ENCODE measurements around the gene ADM2. TPM values are rescaled to one million over a fixed set of nuclear protein-coding genes. Genes with fewer than 3 reads are reported as not detected.

The ADM2 gene
- total and polyA plus RNA-seq, 2 experiments from 2014 or later: 4.1 to 5.1 TPM

- peaks cover 13% of the 10 kb centered on the region for H4K20me1 ChIP-seq (ENCODE audit: insufficient read depth, poor library complexity, severe bottlenecking)
- no peaks in the 10 kb centered on the region for H3K9me2 ChIP-seq (replicated peaks; ENCODE audit: insufficient read depth)
- peak; percentile 6 for DNase-seq (ENCODE audit: low spot score)
- H3K27me3 ChIP-seq: no peaks in the 10 kb centered on the region
- WGBS (ENCODE audit: low lambda C conversion rate, missing lambda C conversion rate): 92% methylated on average over 15 of the region's 22 CpGs
- peak overlapping the region; percentile 94 for H3K4me2 ChIP-seq
- no peak overlapping the region for H2AFZ ChIP-seq
- no peak overlapping the region for H3K27ac ChIP-seq
- peaks cover 37% of the 10 kb centered on the region for H3K79me2 ChIP-seq
- peaks cover 19% of the 10 kb centered on the region for H3K4me1 ChIP-seq (ENCODE audit: insufficient read depth)
- H3K36me3 ChIP-seq (replicated peaks; ENCODE audit: insufficient read depth, low read depth): no peaks in the 10 kb centered on the region
- TF ChIP-seq EZH2 (IDR thresholded peaks at IDR 0.05; ENCODE audit: borderline replicate concordance): no peak
- no peaks in the 10 kb centered on the region for H3K9me3 ChIP-seq (ENCODE audit: low read depth)
- no peak overlapping the region for H3K4me3 ChIP-seq
Measured at GRCh38 chr22:50522806-50523438, 41.6 kb downstream of the ADM2 start.

- Histone ChIP-seq H2AFZ (no peak overlapping the region), H3K4me3 (no peak overlapping the region), H3K27ac (no peak overlapping the region), H3K4me1 (ENCODE audit: insufficient read depth) (peaks cover 19% of the 10 kb centered on the region), H3K9me2 (replicated peaks; ENCODE audit: insufficient read depth) (no peaks in the 10 kb centered on the region), H4K20me1 (ENCODE audit: insufficient read depth, poor library complexity, severe bottlenecking) (peaks cover 13% of the 10 kb centered on the region), H3K9me3 (ENCODE audit: low read depth) (no peaks in the 10 kb centered on the region), H3K36me3 (replicated peaks; ENCODE audit: insufficient read depth, low read depth) (no peaks in the 10 kb centered on the region), H3K79me2 (peaks cover 37% of the 10 kb centered on the region), H3K27me3 (no peaks in the 10 kb centered on the region), H3K4me2 (peak overlapping the region; percentile 94)
- DNase-seq (ENCODE audit: low spot score): no peak
- TF ChIP-seq CTCF (IDR thresholded peaks at IDR 0.05; ENCODE audit: poor library complexity) (no peak), EZH2phosphoT487 (IDR thresholded peaks at IDR 0.05; ENCODE audit: low read depth, severe bottlenecking, unreplicated experiment) (no peak), EZH2 (IDR thresholded peaks at IDR 0.05; ENCODE audit: borderline replicate concordance) (no peak)
- 97% methylated on average over 16 of the region's 16 CpGs for WGBS (ENCODE audit: low lambda C conversion rate, missing lambda C conversion rate)
Measured at GRCh38 chr22:50523458-50523805, 42.1 kb downstream of the ADM2 start.

GRCh38 chr22:50523806-50524675 lies 42.7 kb downstream of the ADM2 start:
- no peaks in the 10 kb centered on the region for H3K36me3 ChIP-seq (replicated peaks; ENCODE audit: insufficient read depth, low read depth)
- peak overlapping the region; percentile 23 for H3K4me3 ChIP-seq
- H3K9me2 ChIP-seq (replicated peaks; ENCODE audit: insufficient read depth): no peaks in the 10 kb centered on the region
- H3K79me2 ChIP-seq: peaks cover 37% of the 10 kb centered on the region
- H3K4me1 ChIP-seq (ENCODE audit: insufficient read depth): peaks cover 19% of the 10 kb centered on the region
- H3K4me2 ChIP-seq: peak overlapping the region; percentile 94
- peaks cover 13% of the 10 kb centered on the region for H4K20me1 ChIP-seq (ENCODE audit: insufficient read depth, poor library complexity, severe bottlenecking)
- H3K27me3 ChIP-seq: no peaks in the 10 kb centered on the region
- no peaks in the 10 kb centered on the region for H3K9me3 ChIP-seq (ENCODE audit: low read depth)
- DNase-seq (ENCODE audit: low spot score): peak; percentile 15
- H2AFZ ChIP-seq: no peak overlapping the region
- no peak for TF ChIP-seq EZH2 (IDR thresholded peaks at IDR 0.05; ENCODE audit: borderline replicate concordance)
- no peak for TF ChIP-seq CTCF (IDR thresholded peaks at IDR 0.05; ENCODE audit: poor library complexity)
- no peak for TF ChIP-seq EZH2phosphoT487 (IDR thresholded peaks at IDR 0.05; ENCODE audit: low read depth, severe bottlenecking, unreplicated experiment)
- peak overlapping the region; percentile 90 for H3K27ac ChIP-seq
- WGBS (ENCODE audit: low lambda C conversion rate, missing lambda C conversion rate): 79% methylated on average over 25 of the region's 25 CpGs

- peak overlapping the region; percentile 42 for H2AFZ ChIP-seq
- WGBS (ENCODE audit: low lambda C conversion rate, missing lambda C conversion rate): 16% methylated on average over 18 of the region's 19 CpGs
Measured at GRCh38 chr22:50524676-50525103, 43.3 kb downstream of the ADM2 start.

More at GRCh38 chr22:50524676-50525103, 43.3 kb downstream of the ADM2 start:
- Histone ChIP-seq H3K4me3 (peak overlapping the region; percentile 23), H3K36me3 (replicated peaks; ENCODE audit: insufficient read depth, low read depth) (no peaks in the 10 kb centered on the region), H3K9me3 (ENCODE audit: low read depth) (no peaks in the 10 kb centered on the region), H3K9me2 (replicated peaks; ENCODE audit: insufficient read depth) (no peaks in the 10 kb centered on the region), H3K4me2 (peak overlapping the region; percentile 94), H3K27me3 (no peaks in the 10 kb centered on the region), H3K27ac (peak overlapping the region; percentile 90), H3K4me1 (ENCODE audit: insufficient read depth) (peaks cover 19% of the 10 kb centered on the region), H3K79me2 (peaks cover 37% of the 10 kb centered on the region), H4K20me1 (ENCODE audit: insufficient read depth, poor library complexity, severe bottlenecking) (peaks cover 13% of the 10 kb centered on the region)
- no peak for DNase-seq (ENCODE audit: low spot score)
- TF ChIP-seq EZH2phosphoT487 (IDR thresholded peaks at IDR 0.05; ENCODE audit: low read depth, severe bottlenecking, unreplicated experiment): no peak
- no peak for TF ChIP-seq CTCF (IDR thresholded peaks at IDR 0.05; ENCODE audit: poor library complexity)
- TF ChIP-seq EZH2 (IDR thresholded peaks at IDR 0.05; ENCODE audit: borderline replicate concordance): no peak

Measured in hepatocyte (in vitro differentiated cells).